Loucy (cell line): ENCODE data around the gene PHYKPL.
"Not testable (repeated sequence)": the region's sequence is repeated elsewhere in the genome, so short reads cannot be mapped to it uniquely, and the experiment has no call there.

Source experiments
- H2AFZ ChIP-seq: fragments of 200-600 bp; sonication (generic); 2 replicates; pipeline ENCODE4 v1.6.0; 2016; ENCODE audit warnings: antibody characterized with exemption, mild to moderate bottlenecking, low read length, moderate library complexity
- H3F3A ChIP-seq: fragments of 200-600 bp; 2 replicates; pipeline ENCODE4 v1.6.0; 2016; ENCODE audit warnings: antibody characterized with exemption, low read depth, mild to moderate bottlenecking
- H3K27me3 ChIP-seq: fragments of 200-600 bp; sonication (generic); 2 replicates; pipeline ENCODE4 v1.6.1; 2014; ENCODE audit warnings: low read length, mild to moderate bottlenecking; ENCODE audit not compliant: insufficient read depth, poor library complexity, severe bottlenecking
- H3K36me3 ChIP-seq: fragments of 200-600 bp; sonication (generic); 2 replicates; pipeline ENCODE4 v1.6.1; 2016; ENCODE audit warnings: low read length; ENCODE audit not compliant: insufficient read depth
- H3K4me1 ChIP-seq: fragments of 200-600 bp; sonication (generic); 2 replicates; pipeline ENCODE4 v1.5.1; 2014; ENCODE audit warnings: low read length, mild to moderate bottlenecking; ENCODE audit not compliant: insufficient read depth, poor library complexity, severe bottlenecking
- H3K4me2 ChIP-seq: fragments of 200-600 bp; sonication (generic); 2 replicates; pipeline ENCODE4 v1.6.0; 2014; ENCODE audit warnings: antibody characterized with exemption, low read length, low read depth, mild to moderate bottlenecking; ENCODE audit not compliant: poor library complexity, severe bottlenecking
- H3K4me3 ChIP-seq: fragments of 200-600 bp; sonication (generic); 2 replicates; pipeline ENCODE4 v1.5.1; 2014; ENCODE audit warnings: low read length, mild to moderate bottlenecking, mixed read lengths; ENCODE audit not compliant: poor library complexity, severe bottlenecking
- H3K79me2 ChIP-seq: fragments of 200-600 bp; sonication (generic); 2 replicates; pipeline ENCODE4 v1.6.1; 2014; ENCODE audit warnings: low read length; ENCODE audit not compliant: insufficient read depth
- H3K9ac ChIP-seq: fragments of 200-600 bp; sonication (generic); 2 replicates; pipeline ENCODE4 v1.6.0; 2014; ENCODE audit warnings: mild to moderate bottlenecking, low read depth, low read length, moderate library complexity; ENCODE audit not compliant: poor library complexity, severe bottlenecking
- H3K9me2 ChIP-seq: fragments of 200-600 bp; sonication (generic); replicated peaks from 2 replicates; pipeline ENCODE4 v1.6.1; 2016; ENCODE audit warnings: low read depth, low read length, mixed read lengths
- H3K9me3 ChIP-seq: fragments of 200-600 bp; sonication (generic); 2 replicates; pipeline ENCODE4 v1.6.1; 2014; ENCODE audit warnings: mild to moderate bottlenecking, antibody characterized with exemption, low read length, low read depth; ENCODE audit not compliant: insufficient read depth
- H4K20me1 ChIP-seq: fragments of 200-600 bp; sonication (generic); 2 replicates; pipeline ENCODE4 v1.6.0; 2014; ENCODE audit warnings: antibody characterized with exemption, low read length, mild to moderate bottlenecking; ENCODE audit not compliant: insufficient read depth, poor library complexity, severe bottlenecking
- CTCF ChIP-seq: fragments of 200-600 bp; sonication (generic); conservative IDR thresholded peaks from 2 replicates; pipeline ENCODE4 v1.5.1; 2014; ENCODE audit warnings: mild to moderate bottlenecking, antibody characterized with exemption, low read length
- EZH2phosphoT487 ChIP-seq: fragments of 200-600 bp; IDR thresholded peaks from 2 replicates; pipeline ENCODE4 v1.6.1; 2018; ENCODE audit warnings: antibody characterized with exemption, mild to moderate bottlenecking, moderate library complexity, borderline replicate concordance

The PHYKPL gene

GRCh38 chr5:178240766-178241165 lies 8.2 kb upstream of the PHYKPL start:
- TF ChIP-seq EZH2phosphoT487 (no peak), CTCF (no peak)
- Histone ChIP-seq H2AFZ (no peak overlapping the region), H3K9ac (no peak overlapping the region), H3K9me3 (no peaks in the 10 kb centered on the region), H3K4me2 (no peak overlapping the region), H3K4me1 (peaks cover 13% of the 10 kb centered on the region), H3K4me3 (no peak overlapping the region), H3K36me3 (no peaks in the 10 kb centered on the region), H3K27me3 (no peaks in the 10 kb centered on the region), H3F3A (no peaks in the 10 kb centered on the region), H3K9me2 (no peaks in the 10 kb centered on the region), H3K79me2 (no peaks in the 10 kb centered on the region), H4K20me1 (no peaks in the 10 kb centered on the region)

- no peaks in the 10 kb centered on the region for H4K20me1 ChIP-seq
- H3K36me3 ChIP-seq: no peaks in the 10 kb centered on the region
- no peaks in the 10 kb centered on the region for H3K27me3 ChIP-seq
- no peak overlapping the region for H3K4me3 ChIP-seq
- TF ChIP-seq CTCF (no peak), EZH2phosphoT487 (no peak)
- H3K79me2 ChIP-seq: no peaks in the 10 kb centered on the region
- H3K9me3 ChIP-seq: no peaks in the 10 kb centered on the region
- H3K9me2 ChIP-seq: no peaks in the 10 kb centered on the region
- H3K4me1 ChIP-seq: peaks cover 13% of the 10 kb centered on the region
- no peak overlapping the region for H2AFZ ChIP-seq
- H3K9ac ChIP-seq: no peak overlapping the region
- no peak overlapping the region for H3K4me2 ChIP-seq
- no peaks in the 10 kb centered on the region for H3F3A ChIP-seq
These were observed 7.7 kb upstream of the PHYKPL start for GRCh38 chr5:178240341-178240741.

GRCh38 chr5:178239626-178240301 lies 7.2 kb upstream of the PHYKPL start:
- not testable (repeated sequence) for H3K4me2 ChIP-seq, H3K79me2 ChIP-seq, H2AFZ ChIP-seq, H3K9me2 ChIP-seq, H3K27me3 ChIP-seq, H3F3A ChIP-seq, H3K36me3 ChIP-seq, H3K9ac ChIP-seq, H3K4me3 ChIP-seq, H3K9me3 ChIP-seq, H4K20me1 ChIP-seq
- H3K4me1 ChIP-seq: peaks cover 14% of the 10 kb centered on the region
